HepG2 (cell line): ENCODE results near the gene TUBA1C. TPM values are rescaled to one million over a fixed set of nuclear protein-coding genes. Genes with fewer than 3 reads are reported as not detected.

Experiments used
- GPN1 ChIP-seq: sonication (generic); formaldehyde crosslinking; IDR thresholded peaks from 2 replicates; pipeline ENCODE4 v1.5.1; 2020; ENCODE audit warnings: missing genetic modification reagents, borderline replicate concordance
- HNRNPUL1 ChIP-seq: fragments of 200-400 bp; formaldehyde crosslinking; IDR thresholded peaks from 2 replicates; pipeline ENCODE4 v1.6.1; 2017; ENCODE audit warnings: low read depth, mild to moderate bottlenecking, low read length, moderate library complexity
- KMT2A ChIP-seq: sonication (generic); formaldehyde crosslinking; IDR thresholded peaks from 2 replicates; pipeline ENCODE4 v1.4.0; 2020; ENCODE audit warnings: missing genetic modification reagents
- NFE2L2 ChIP-seq: fragments of 150-350 bp; IDR thresholded peaks from 2 replicates; pipeline ENCODE4 v1.6.1; 2014; ENCODE audit warnings: low read length
- NR3C1 ChIP-seq: sonication (generic); formaldehyde crosslinking; IDR thresholded peaks from 2 replicates; pipeline ENCODE4 v1.4.0; 2020; ENCODE audit warnings: missing genetic modification reagents
- PHF8 ChIP-seq: sonication (generic); formaldehyde crosslinking; IDR thresholded peaks from 2 replicates; pipeline ENCODE4 v1.5.0; 2020; ENCODE audit warnings: missing genetic modification reagents
- TOE1 ChIP-seq: sonication (generic); formaldehyde crosslinking; IDR thresholded peaks from 2 replicates; pipeline ENCODE4 v1.4.0; 2020; ENCODE audit warnings: mild to moderate bottlenecking, missing genetic modification reagents
- ZNF124 ChIP-seq: sonication (generic); formaldehyde crosslinking; IDR thresholded peaks from 2 replicates; pipeline ENCODE4 v1.4.0; 2020; ENCODE audit warnings: missing genetic modification reagents
- ZNF792 ChIP-seq: IDR thresholded peaks from 2 replicates; pipeline ENCODE4 v1.6.1; 2016
- ZNF839 ChIP-seq: sonication (generic); formaldehyde crosslinking; IDR thresholded peaks from 2 replicates; pipeline ENCODE4 v1.4.0; 2020; ENCODE audit warnings: missing genetic modification reagents, mild to moderate bottlenecking, borderline replicate concordance
- polyA plus RNA-seq, 8 experiments: library from polyadenylated mRNA; depleted of rRNA in 3 of 8; stranded (reverse) in 7 of 8; unstranded in 1 of 8; fragments of >200 nt; fragmentation: Illumina TruSeq in 4 of 8; extraction: Trizol in 4 of 8; gene quantifications; 2 replicates each; pipeline versions ENCODE4 v1.2.1 to v1.2.3, GENCODE V29; 2011 to 2016; ENCODE audit warnings: low read depth in 4 of 8, missing spikeins in 1 of 8, mixed read lengths in 1 of 8; ENCODE audit not compliant: insufficient read depth in 1 of 8
- total RNA-seq, 5 experiments: library from RNA; depleted of rRNA; stranded (reverse); fragments of >200 nt; fragmentation: Illumina TruSeq; extraction: Trizol; gene quantifications; 2 replicates each; pipeline ENCODE4 v1.2.3, GENCODE V29; 2016; ENCODE audit warnings: low read depth in 1 of 5
- TF ChIP-seq, protein P1 (sequence below): sonication (generic); formaldehyde crosslinking; IDR thresholded peaks from 2 replicates; pipeline ENCODE4 v1.4.0; 2020; ENCODE audit warnings: missing genetic modification reagents
- TF ChIP-seq, protein P2 (sequence below): sonication (generic); formaldehyde crosslinking; IDR thresholded peaks from 2 replicates; pipeline ENCODE4 v1.4.0; 2020; ENCODE audit warnings: missing genetic modification reagents
- TF ChIP-seq, protein P3 (sequence below): sonication (generic); formaldehyde crosslinking; IDR thresholded peaks from 2 replicates; pipeline ENCODE4 v1.9.0; 2021; ENCODE audit warnings: missing genetic modification reagents, mild to moderate bottlenecking, borderline replicate concordance
- TF ChIP-seq, protein P4 (sequence below): IDR thresholded peaks from 2 replicates; pipeline ENCODE4 v1.6.1; 2016; ENCODE audit warnings: missing compliant biosample characterization, missing genetic modification reagents, borderline replicate concordance
- TF ChIP-seq, protein P5 (sequence below): IDR thresholded peaks from 2 replicates; pipeline ENCODE4 v1.6.1; 2012; ENCODE audit warnings: low read depth, low read length, improper control_type of control experiment
- TF ChIP-seq, protein P6 (sequence below): sonication (generic); formaldehyde crosslinking; conservative IDR thresholded peaks from 2 replicates; pipeline ENCODE4 v1.8.0; 2022; ENCODE audit warnings: mild to moderate bottlenecking, moderate library complexity, missing genetic modification reagents
- TF ChIP-seq, protein P7 (sequence below): sonication (generic); formaldehyde crosslinking; IDR thresholded peaks from 2 replicates; pipeline ENCODE4 v1.5.1; 2020; ENCODE audit warnings: mild to moderate bottlenecking, missing genetic modification reagents, borderline replicate concordance

The TUBA1C gene
- total and polyA plus RNA-seq, 2 of the 13 experiments (the other 11 are each of a cell fraction or from before 2014, with no cell fraction given) = 693 to 1,075 TPM

DNA sequence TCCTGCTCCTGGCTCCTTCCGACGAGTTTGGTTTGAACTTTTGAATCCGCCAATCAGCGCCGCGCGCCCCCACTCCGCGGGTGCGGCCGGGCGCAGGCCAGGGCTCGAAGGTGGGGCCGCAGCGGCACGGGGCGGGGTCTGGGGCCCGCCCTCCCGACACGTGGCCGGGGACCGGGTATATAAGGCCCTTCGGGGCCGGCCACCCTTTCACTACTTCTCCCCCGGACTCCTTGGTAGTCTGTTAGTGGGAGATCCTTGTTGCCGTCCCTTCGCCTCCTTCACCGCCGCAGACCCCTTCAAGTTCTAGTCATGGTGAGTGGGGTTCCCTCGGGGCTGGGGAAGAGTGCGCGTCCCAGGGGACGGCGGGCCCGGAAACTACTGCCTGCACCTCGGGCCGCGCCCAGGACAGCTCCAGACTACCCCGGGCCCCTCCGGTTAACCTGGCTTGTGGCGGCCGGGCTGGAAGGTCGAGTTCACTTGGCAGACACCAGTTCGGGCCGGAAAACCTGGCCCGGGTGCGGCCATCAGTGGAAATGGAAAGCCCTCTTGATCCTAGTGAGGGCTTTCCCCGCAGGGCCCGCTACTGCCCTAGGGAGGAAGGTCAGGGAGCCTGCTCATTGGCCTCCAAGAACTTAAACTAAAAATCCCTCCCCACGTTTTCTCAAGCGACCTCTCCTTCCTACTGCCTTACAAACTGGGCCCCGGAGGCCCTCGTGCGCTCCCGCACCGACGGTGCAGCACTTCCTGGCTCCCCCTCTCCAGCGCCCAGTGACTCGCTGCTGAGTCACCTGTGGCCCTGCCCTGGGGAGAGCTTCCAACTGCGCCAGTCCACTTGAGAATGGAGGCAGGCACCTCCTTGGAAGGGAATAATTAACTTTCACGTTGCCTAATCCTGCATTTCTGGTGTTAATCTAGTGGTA lies at the start of gene TUBA1C (continued):
- TF ChIP-seq, protein P1, sequence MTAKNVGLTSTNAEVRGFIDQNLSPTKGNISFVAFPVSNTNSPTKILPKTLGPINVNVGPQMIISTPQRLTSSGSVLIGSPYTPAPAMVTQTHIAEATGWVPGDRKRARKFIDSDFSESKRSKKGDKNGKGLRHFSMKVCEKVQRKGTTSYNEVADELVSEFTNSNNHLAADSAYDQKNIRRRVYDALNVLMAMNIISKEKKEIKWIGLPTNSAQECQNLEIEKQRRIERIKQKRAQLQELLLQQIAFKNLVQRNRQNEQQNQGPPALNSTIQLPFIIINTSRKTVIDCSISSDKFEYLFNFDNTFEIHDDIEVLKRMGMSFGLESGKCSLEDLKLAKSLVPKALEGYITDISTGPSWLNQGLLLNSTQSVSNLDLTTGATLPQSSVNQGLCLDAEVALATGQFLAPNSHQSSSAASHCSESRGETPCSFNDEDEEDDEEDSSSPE (CRISPR knock-in tag) = peak; percentile 81
- TF ChIP-seq KMT2A (CRISPR knock-in tag) (peak; percentile 10; the same call in 1 of the 2 replicates), HNRNPUL1 (no peak), ZNF839 (CRISPR knock-in tag) (no peak), PHF8 (peak; percentile 81), ZNF124 (CRISPR knock-in tag) (peak; percentile 18; the same call in 1 of the 2 replicates), GPN1 (CRISPR knock-in tag) (no peak), TOE1 (no peak), NR3C1 (no peak), ZNF792 (0 out of 2 replicates have a peak, but pooled peaks have one; percentile 12), NFE2L2 (peak; percentile 54; the same call in 1 of the 2 replicates)
- TF ChIP-seq, protein P2, sequence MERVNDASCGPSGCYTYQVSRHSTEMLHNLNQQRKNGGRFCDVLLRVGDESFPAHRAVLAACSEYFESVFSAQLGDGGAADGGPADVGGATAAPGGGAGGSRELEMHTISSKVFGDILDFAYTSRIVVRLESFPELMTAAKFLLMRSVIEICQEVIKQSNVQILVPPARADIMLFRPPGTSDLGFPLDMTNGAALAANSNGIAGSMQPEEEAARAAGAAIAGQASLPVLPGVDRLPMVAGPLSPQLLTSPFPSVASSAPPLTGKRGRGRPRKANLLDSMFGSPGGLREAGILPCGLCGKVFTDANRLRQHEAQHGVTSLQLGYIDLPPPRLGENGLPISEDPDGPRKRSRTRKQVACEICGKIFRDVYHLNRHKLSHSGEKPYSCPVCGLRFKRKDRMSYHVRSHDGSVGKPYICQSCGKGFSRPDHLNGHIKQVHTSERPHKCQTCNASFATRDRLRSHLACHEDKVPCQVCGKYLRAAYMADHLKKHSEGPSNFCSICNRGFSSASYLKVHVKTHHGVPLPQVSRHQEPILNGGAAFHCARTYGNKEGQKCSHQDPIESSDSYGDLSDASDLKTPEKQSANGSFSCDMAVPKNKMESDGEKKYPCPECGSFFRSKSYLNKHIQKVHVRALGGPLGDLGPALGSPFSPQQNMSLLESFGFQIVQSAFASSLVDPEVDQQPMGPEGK = peak; percentile 48; the same call in 1 of the 2 replicates
- TF ChIP-seq, protein P3, sequence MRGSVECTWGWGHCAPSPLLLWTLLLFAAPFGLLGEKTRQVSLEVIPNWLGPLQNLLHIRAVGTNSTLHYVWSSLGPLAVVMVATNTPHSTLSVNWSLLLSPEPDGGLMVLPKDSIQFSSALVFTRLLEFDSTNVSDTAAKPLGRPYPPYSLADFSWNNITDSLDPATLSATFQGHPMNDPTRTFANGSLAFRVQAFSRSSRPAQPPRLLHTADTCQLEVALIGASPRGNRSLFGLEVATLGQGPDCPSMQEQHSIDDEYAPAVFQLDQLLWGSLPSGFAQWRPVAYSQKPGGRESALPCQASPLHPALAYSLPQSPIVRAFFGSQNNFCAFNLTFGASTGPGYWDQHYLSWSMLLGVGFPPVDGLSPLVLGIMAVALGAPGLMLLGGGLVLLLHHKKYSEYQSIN (CRISPR knock-in tag) = no peak
- TF ChIP-seq, protein P4, sequence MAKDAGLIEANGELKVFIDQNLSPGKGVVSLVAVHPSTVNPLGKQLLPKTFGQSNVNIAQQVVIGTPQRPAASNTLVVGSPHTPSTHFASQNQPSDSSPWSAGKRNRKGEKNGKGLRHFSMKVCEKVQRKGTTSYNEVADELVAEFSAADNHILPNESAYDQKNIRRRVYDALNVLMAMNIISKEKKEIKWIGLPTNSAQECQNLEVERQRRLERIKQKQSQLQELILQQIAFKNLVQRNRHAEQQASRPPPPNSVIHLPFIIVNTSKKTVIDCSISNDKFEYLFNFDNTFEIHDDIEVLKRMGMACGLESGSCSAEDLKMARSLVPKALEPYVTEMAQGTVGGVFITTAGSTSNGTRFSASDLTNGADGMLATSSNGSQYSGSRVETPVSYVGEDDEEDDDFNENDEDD = peak; percentile 79; the same call in 1 of the 2 replicates
- TF ChIP-seq, protein P5, sequence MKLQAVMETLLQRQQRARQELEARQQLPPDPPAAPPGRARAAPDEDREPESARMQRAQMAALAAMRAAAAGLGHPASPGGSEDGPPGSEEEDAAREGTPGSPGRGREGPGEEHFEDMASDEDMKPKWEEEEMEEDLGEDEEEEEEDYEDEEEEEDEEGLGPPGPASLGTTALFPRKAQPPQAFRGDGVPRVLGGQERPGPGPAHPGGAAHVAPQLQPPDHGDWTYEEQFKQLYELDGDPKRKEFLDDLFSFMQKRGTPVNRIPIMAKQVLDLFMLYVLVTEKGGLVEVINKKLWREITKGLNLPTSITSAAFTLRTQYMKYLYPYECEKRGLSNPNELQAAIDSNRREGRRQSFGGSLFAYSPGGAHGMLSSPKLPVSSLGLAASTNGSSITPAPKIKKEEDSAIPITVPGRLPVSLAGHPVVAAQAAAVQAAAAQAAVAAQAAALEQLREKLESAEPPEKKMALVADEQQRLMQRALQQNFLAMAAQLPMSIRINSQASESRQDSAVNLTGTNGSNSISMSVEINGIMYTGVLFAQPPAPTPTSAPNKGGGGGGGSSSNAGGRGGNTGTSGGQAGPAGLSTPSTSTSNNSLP = no peak
- TF ChIP-seq, protein P6, sequence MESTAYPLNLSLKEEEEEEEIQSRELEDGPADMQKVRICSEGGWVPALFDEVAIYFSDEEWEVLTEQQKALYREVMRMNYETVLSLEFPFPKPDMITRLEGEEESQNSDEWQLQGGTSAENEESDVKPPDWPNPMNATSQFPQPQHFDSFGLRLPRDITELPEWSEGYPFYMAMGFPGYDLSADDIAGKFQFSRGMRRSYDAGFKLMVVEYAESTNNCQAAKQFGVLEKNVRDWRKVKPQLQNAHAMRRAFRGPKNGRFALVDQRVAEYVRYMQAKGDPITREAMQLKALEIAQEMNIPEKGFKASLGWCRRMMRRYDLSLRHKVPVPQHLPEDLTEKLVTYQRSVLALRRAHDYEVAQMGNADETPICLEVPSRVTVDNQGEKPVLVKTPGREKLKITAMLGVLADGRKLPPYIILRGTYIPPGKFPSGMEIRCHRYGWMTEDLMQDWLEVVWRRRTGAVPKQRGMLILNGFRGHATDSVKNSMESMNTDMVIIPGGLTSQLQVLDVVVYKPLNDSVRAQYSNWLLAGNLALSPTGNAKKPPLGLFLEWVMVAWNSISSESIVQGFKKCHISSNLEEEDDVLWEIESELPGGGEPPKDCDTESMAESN (CRISPR knock-in tag) = peak; percentile 75; the same call in 1 of the 2 replicates
- TF ChIP-seq, protein P7, sequence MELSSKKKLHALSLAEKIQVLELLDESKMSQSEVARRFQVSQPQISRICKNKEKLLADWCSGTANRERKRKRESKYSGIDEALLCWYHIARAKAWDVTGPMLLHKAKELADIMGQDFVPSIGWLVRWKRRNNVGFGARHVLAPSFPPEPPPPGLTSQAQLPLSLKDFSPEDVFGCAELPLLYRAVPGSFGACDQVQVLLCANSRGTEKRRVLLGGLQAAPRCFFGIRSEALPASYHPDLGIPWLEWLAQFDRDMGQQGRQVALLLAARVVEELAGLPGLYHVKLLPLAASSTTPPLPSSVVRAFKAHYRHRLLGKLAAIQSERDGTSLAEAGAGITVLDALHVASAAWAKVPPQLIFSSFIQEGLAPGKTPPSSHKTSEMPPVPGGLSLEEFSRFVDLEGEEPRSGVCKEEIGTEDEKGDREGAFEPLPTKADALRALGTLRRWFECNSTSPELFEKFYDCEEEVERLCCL (CRISPR knock-in tag) = no peak; the same call in 1 of the 2 replicates
